ENCODE measurements around the gene HILPDA.
"Not testable (repeated sequence)": the region's sequence is repeated elsewhere in the genome, so short reads cannot be mapped to it uniquely, and the experiment has no call there.

- TF ChIP-seq EZH2 (IDR thresholded peaks at IDR 0.05; ENCODE audit: borderline replicate concordance, low read length); CTCF (conservative IDR thresholded peaks at IDR 0.05 in 1 of 2, IDR thresholded peaks at IDR 0.05 in 1 of 2; ENCODE audit: extremely low read depth in 1 of 2, insufficient read depth in 1 of 2, low read depth in 1 of 2, low read length in 2 of 2): not testable (repeated sequence)
These were observed 8.3 kb downstream of the HILPDA start for GRCh38 chr7:128463933-128464332.

Measured in mammary epithelial cell (primary cell).